Esophagus muscularis mucosa (tissue), 3 donors: ENCODE results near the gene LFNG.
"Not testable (repeated sequence)": the region's sequence is repeated elsewhere in the genome, so short reads cannot be mapped to it uniquely, and the experiment has no call there.

Experiments
- CTCF ChIP-seq, 3 experiments: fragments of 200-600 bp in 2 of 3; fragments of 450-650 bp in 1 of 3; sonication (generic) in 2 of 3; IDR thresholded peaks; one replicate each; pipeline ENCODE4 v1.5.1; 2017 to 2019; ENCODE audit warnings: antibody characterized with exemption in 3 of 3, mild to moderate bottlenecking in 2 of 3, moderate library complexity in 1 of 3
- POLR2A ChIP-seq: fragments of 450-650 bp; IDR thresholded peaks from one replicate; pipeline ENCODE4 v1.6.1; 2017; ENCODE audit warnings: antibody characterized with exemption, moderate library complexity, mild to moderate bottlenecking, low read depth

- TF ChIP-seq CTCF (IDR thresholded peaks at IDR 0.05); POLR2A: not testable (repeated sequence)
Observed at GRCh38 chr7:2535872-2536627, 16.5 kb downstream of the LFNG start.
